Islet of Langerhans (tissue), 1 donor: ENCODE results near the gene NFAT5.
"Not testable (repeated sequence)": the region's sequence is repeated elsewhere in the genome, so short reads cannot be mapped to it uniquely, and the experiment has no call there.

Experiments
- FAIRE-seq: peaks from one replicate; lab custom pipeline; 2011; peaks lifted over from hg19 to GRCh38; lab: Jason Lieb, UNC

Gene NFAT5

DNA sequence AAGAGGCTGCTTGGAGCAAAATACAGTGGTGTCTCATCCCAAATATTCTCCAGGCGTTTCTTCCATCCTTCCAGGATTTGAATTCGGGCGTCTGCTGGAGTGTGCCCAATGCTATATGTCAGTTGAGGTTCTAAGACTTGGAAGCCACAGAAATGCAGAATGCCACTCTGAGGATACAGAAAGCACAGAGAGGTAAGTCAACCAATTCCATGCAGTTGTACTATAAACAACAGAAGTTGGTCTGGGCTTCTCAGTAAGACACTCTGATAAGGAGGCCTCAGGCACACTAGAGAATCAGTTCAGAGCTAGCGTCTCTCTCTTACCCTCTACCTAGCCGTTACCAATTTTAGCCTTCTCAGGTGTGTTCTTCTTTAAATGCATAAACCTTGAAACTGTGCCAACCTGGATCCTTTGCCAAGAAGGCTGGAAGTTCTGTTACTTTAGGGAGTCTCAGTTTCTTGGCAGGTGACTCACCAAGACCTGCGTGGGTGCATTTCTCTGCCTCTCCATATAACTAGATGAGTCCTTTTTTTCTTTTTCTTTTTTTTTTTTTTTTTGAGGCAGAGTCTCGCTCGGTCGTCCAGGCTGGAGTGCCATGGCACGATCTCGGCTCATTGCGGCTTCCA is 145.5 kb downstream of the NFAT5 start:
- no peak for FAIRE-seq

DNA sequence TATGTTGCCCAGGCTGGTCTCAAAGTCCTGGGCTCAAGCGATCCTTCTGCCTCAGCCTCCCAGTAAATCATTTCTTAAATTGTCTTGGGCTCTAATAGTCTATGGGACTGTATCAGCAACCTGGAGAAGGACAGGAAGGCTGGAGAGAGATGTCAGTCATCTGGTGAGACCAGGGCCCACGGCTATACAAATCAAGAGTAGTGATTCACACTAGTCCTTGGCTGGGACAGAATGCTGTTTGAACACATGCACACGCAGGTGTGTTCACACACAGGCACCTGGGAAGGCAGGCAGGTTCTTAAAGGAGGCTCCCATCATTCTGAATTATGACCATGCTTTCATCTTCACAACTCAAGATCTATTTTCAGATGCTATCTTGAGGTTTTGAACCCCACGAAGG is 146.5 kb downstream of the NFAT5 start:
- FAIRE-seq = no peak

DNA sequence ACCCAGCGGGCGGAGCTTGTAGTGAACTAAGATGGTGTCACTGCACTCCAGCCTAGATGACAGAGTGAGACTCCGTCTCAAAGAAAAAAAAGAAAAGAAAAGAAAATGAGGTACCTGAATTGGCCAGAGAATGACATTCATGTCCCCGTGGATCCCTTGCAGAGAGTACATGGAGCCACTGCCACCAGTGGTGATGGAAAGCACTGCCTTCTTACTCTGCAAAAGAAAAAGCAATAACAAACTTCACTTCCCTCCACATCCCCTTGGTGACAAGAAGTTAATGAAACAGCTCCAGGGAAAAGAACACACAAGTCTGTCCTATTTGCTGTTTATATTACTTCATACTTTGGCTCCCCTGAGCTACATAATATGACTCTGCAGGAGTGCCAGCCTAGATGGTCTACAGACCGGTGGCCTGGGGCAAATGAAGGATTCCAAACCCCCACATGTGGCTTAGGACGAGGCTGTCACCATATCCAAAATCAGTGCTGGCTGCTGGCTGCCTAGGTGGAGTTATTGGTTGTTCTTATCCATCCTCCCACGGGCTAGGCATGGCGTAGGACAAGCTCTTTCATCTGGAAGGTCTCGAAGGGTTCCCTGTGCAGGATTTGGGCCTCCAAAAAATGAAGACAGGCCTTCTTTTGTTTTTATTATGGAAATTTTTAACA is 147.3 kb downstream of the NFAT5 start:
- no peak for FAIRE-seq

DNA sequence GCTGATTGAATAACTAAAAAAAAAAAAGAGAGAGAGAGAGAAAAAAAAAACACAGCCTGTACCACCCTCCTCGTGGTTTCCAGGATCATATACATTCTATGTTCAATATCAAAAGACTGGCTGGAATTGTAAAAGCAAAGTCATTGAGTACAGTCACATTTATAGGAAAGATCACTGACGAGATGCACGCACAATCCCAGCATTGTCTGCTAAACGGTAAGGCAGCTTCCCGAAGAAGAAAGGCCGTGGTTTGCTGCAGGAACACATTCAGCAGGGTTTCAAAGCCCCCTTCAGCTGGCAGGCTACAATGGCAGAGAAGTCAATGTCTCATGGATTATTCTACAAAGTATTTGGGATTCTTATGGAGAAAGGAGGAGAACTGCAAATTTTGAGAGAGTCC is 151.3 kb downstream of the NFAT5 start:
- FAIRE-seq = no peak

DNA sequence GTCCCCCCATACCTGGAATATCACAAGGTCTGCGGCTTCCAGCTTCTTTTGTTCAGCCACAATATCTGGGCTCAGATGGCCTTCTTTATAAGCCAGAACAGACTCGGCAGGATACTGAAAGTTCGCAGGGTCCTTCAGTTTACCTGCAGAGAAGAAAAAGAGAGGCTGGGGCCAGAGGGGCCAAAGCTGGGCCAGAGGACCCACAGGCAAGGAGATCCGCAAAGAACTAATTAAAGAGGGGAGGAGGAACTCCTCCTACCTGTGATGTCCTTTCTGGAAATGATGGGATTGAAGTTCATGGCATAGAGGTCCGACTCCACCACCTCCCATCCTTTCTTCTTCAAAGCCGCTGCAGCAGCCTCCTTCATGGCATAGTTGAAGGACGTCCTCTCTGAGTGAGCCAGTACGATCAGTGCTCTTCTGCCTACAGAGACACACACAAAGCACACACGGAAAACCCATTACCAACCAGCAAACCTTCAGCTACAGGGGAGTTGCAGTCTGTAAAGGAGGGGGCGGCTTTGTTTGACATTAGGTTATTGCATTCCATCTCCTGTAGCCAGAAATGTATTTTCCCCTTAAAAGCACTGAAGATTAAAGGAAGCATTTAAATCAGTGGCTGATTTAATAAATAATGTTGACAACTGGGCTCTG is 152.5 kb downstream of the NFAT5 start:
- no peak for FAIRE-seq

DNA sequence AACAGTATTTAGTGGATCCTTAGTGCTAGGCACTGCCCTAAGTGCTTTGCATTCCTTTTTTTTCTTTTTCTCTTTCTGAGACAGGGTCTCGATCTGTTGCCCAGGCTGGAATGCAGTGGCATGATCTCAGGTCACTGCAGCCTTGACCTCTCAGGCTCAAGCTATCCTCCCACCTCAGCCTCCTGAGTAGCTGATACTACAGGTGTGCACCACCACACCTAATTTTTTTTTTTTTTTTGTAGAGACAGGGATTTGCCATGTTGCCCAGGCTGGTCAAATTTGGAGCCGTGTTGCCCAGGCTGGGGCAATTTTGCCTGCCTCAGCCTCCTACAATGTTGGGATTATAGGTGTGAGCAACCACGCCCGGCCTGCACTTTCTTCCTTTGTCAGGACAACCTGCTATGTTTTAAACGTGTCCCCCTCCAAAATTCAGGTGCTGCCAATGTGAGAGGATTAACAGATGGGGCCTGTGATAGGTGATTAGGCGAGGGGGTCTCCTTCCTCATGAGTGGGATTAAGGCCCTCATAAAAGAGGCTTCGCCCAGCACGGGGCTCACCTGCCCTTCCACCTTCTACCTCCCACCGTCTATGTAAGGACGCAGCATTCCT is 155.2 kb downstream of the NFAT5 start:
- no peak for FAIRE-seq

DNA sequence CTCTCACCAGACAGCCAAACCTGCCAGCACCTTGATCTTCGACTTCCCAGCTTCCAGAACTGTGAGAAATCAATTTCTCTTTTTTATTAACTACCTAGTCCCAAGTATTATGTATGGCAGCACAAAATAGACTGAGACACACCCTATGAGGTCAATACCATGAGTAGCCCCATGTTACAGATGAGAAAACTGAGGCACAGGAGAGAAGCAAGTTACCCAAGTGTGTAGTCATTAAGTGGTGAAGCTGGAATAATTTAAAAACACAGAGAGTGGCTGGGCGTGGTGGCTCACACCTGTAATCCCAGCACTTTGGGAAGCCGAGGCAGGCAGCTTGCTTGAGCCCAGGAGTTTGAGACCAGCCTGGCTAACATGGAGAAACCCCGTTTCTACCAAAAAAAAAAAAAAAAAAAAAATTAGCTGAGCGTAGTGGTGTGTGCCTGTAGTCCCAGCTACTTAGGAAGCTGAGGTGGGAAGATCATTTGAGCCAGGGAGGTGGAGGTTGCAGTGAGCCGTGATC is 155.7 kb downstream of the NFAT5 start:
- FAIRE-seq = no peak

DNA sequence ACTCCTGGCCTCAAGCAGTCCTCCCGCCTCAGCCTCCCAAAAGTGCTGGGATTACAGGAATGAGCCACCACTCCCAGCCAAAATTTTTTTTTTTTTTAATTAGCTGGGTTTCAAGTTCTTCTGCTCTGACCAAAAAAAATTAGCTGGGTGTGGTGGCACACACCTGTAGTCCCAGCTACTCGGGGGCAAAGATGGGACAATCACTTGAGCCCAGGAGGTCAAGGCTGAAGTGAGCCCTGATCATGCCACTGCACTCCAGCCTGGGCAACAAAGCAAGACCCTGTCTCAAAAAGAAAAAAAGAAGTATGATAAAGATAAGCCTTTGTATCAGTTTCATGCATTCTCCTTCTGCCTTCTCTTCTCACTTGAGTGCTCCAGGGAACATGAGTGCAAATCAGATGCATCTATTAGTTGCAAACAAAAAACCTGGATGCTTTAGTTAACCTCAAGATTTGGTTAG is 158.7 kb downstream of the NFAT5 start:
- no peak for FAIRE-seq

DNA sequence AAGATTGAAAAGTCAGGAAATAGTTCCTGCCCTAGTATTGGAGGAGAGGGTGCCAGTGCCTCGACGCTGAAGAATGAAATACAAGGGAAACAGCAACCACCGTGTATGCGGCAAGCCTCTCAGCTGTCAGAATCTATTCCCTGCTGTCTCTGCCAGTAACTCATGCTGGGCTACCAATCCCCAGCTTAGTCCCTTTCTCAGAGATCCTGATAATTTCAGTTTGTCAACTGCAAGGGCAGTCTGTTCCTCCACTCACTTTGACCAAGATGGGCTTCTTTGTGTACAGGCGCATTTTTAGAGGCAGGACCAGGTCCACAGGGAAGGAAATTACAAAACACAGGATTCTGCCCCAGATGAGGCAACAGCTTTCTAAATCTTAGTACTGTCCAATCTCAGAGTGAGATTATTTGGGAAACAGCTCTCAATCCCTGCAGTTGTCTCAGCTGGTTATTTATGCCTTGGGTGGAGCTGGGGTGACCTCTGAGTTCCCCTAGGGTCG is 159.3 kb downstream of the NFAT5 start:
- no peak for FAIRE-seq

DNA sequence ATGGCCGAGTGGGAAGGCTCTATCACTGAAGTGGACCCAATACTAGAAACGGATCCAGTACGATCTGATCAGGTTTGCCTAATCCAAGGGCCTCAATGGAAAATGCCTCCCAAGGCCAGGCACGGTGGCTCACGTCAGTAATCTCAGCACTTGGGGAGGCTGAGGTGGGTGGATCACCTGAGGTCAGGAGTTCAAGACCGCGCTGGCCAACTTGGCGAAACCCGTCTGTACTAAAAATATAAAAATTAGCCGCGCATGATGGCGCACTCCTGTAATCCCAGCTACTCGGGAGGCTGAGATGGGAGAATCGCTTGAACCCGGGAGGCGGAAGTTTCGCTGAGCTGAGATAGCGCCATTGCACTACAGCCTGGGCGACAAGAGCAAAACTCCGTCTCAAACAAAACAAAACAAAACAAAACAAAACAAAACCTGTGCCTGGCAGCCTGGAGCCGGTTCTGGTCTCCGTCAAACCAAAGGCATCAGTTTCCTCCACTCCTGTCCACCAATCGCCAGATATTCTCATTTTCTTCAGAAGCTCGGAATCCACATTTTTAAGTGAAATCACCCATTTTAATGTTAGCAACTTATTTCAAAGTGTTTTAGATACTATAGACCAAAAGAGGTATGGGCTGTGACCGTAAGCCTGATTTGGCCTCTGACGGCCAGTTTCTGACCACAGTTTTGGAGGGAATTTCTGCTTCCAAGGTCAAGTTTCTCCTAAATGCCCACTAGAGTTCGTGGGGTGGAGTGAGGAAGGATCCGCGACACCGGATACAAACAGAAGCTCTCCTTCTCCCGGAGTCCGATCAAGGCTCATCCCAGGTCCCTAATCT is 159.9 kb downstream of the NFAT5 start:
- FAIRE-seq = no peak

DNA sequence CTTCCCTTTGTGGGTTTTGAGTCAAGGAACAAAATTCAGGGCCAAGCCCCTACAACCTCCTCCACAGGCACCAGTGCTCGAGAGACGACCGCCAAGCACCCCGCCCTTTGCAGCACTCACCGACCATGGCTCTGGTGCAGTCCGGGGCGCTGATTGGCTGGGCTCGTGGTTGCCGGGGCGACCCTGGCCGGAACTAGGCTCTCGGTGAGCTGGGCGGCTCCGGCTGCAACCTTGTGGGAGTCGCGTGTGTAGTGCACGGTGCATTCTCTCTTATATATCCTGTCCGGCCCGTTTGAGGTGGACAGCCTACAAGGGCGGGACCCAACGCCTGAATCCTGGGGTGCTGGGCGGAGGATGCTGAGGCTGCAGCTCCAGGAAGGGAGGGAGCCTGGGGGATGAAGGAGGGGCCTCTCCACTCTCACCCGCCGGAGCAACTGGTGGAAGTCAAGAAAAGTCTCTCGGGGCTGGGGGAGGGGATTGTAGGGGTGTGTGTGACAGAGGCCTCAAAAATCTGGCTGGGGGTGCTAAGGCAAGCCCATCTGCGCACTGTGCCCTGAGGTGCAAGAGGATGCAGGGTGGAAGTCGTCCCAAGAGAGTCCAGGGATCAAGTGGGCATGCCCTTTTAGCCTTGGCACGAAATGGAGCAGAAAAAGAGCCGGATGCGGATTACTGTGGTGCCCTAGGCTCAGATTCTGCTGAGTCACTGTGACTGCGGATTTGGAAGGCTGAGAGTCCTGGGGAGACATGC is 160.7 kb downstream of the NFAT5 start, which contains the start of gene NQO1:
NQO1 (minus strand) TSS at position 248 of the 748 bp plus-strand sequence; CDS start at position 127, 121 bp downstream.
- no peak for FAIRE-seq

DNA sequence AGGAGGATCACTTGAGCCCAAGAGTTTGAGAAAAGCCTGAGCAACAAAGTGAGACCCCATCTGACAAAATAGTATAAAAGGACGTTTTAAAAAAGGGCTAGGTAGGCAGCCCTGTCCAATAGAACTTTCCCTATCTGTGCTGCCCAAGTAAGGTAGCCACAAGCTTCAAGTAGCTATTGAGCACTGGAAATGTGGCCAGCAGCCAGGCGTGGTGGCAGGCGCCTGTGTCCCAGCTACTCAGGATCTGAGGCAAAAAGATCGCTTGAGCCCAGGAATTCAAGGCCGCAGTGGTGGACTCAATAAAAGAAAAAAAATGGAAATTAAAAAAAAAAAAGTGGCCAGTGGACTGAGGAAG is 162.1 kb downstream of the NFAT5 start:
- no peak for FAIRE-seq

DNA sequence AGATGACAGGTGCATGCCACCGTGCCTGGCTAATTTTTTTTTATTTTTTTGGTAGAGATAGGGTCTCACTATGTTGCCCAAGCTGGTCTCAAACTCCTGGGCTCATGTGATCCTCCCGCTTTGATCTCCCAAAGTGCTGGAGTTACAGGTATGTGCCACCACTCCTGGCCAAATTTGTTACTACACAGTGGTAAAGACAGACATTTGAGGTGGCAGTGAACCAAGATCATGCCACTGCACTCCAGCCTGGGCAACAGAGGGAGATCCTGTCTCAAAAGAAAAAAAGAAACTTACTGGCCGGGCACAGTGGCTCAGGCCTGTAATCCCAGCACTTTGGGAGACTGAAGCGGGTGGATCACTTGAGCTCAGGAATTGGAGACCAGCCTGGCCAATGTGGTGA is 163.3 kb downstream of the NFAT5 start:
- not testable (repeated sequence) for FAIRE-seq

DNA sequence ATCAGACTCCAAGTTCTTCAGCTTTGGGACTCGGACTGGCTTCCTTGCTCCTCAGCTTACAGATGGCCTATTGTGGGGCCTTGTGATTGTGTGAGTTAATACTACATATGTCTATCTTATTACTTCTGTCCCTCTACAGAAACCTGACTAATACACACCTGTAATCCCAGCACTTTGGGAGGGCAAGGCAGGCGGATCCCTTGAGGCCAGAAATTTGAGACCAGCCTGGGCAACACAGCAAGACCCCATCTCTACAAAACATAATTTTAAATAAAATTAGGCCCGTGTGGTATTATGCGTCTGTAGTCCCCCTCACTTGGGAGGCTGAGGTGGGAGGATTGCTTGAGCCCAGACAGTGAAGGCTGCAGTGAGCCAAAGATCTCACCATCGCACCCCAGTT is 165.5 kb downstream of the NFAT5 start:
- FAIRE-seq = not testable (repeated sequence)

DNA sequence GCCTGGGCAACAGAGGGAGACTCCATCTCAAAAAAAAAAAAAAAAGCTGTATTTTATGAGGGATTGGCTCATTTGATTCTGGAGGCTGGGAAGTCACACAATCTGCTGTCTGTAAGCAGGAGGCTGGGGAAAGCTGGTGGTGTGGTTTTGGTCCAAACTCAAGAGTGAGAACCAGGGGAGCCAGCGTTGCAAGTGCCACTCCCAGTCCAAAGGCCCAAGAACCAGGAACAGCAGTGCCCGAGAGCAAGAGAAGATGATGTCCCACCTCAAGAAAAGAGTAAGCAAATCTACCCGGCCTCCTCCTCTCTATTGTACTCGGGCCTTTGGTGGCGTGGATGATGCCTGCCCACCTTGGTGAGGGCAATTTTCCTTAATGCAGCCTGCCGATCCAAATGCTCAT is 166.3 kb downstream of the NFAT5 start:
- FAIRE-seq = no peak

DNA sequence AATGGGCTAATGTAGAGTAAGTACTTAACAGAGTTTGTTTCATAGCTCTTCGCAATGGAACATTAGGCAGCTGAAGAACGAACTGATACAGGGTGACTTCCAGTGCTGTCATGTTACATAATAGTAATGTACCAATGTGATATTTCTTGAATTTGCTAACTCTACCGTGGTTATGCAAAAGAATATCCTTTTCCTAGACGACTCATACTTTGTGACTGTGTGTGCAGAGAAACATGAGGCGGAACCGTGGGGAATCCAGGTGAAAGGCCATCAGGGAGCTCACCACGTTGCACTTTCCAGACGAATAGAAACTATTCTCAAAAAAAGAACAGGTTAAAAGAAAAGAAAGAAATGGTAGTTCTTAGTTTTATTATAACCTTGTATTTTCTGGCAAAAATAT is 175.8 kb downstream of the NFAT5 start:
- no peak for FAIRE-seq

DNA sequence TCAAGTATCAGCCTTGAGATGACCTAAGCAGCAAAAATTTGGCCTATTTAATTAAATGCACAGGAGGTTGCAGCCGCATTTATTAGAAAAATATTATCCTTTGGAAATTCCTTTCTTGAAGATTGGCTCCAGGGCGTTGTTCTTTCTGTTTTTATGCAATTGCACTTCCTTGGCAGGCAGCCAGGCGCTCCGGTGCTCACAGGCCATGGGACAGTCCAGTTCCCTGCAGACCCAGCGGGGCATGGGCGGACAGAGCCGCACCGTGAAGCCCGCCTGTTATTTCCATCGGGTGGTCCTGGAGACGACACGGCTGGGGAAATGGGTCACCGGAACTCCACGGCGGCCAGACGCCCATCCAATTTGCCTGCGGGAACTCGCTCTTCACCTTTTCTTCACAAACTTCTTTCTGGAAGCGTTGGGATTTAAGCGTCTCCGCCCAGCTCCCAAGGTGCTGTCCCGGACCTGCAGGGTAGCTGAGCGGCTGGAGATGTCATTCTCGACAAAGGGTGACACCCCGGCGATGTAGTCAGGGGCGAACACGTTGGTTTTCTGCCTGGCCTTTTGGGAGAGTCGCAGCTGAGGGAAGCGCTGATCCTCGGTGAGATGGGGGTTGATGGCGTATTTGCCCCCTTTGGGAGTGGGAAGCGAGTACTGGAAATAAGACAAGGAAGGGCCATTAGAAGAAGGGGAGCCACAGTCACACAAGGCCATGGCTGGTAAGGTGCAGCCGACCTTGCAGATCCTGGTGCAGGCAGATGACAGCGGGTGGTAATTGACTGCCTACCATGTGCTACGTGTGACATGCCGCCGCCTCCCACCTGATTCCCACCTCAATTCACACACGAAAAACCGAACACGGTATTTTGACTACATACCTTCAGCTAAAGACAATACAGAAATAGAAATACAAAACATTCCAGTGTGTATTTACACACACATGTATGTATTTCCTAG is 176.5 kb downstream of the NFAT5 start:
- no peak for FAIRE-seq

DNA sequence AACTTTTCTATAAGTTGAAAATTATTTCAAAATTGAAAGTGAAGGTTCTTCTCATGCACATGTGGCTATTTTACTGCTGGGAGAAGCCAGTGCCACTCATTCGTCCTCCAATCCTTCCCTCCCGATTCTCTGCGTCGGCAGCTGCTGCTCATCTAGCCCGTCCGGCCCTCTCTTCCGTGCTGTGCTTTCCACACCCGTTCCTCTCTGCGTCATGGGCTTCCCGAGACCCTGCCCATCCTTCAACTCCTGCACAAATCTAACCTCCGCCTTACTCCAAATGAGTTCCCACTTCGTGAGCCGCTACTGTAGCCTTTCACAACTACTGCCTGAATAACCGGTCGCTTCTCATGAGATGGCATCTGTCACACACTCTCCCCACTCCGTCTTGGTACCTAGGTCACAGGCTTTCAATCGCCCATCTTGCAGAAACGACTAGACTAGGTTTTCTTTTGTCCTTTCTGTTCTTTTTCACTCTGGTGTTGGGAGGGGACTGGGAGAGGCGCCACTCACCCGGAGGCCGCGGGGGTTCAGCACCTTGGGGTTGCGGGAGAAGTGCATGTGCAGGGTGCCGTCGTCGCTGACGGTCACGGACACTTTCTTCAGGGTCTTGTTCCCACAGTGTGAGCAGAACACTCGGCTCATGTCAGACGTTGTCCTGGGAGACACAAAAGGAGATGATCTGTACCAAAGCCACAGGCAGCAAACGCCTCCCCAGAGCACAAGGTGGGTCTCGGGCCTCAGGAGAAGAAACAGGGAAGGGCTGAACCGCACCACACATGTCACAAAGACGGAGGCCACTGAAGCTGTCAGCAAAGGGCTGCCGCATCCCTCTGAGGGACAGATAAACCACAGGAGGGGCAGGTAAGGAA is 178.8 kb downstream of the NFAT5 start:
- no peak for FAIRE-seq

DNA sequence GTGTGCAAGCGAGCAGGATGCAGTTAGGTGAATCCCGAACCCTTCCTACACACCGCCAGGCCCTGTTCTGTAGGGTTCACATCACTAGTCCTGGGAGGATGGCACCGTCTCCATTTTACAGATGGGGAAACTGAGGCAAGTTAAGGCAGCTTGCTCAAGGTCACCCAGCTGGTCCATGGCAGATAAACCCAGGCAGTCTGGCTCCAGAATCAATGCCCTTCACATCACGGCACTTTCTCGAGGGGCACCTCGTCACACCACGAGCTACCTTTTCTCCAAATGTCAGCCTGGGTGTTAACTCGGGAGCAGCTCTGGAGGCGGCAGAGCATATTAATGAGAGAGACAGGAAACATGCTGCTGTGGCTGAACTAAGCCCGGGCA is 179.5 kb downstream of the NFAT5 start:
- FAIRE-seq = no peak
